DOHH2 (cell line): ENCODE results near the gene FGGY.

ENCODE experiments used
- CTCF ChIP-seq: fragments of 200-600 bp; sonication (generic); IDR thresholded peaks from one replicate; pipeline ENCODE4 v1.5.1; 2014; ENCODE audit warnings: antibody characterized with exemption, mild to moderate bottlenecking, low read depth, low read length; ENCODE audit not compliant: poor library complexity, severe bottlenecking
- EZH2phosphoT487 ChIP-seq: fragments of 200-600 bp; sonication (generic); IDR thresholded peaks from 2 replicates; pipeline ENCODE4 v1.6.1; 2017; ENCODE audit warnings: borderline replicate concordance, mild to moderate bottlenecking, antibody characterized with exemption, low read length, moderate library complexity, mixed read lengths

- no peak for TF ChIP-seq CTCF
- no peak for TF ChIP-seq EZH2phosphoT487
Observed at GRCh38 chr1:59522925-59523505, 226.1 kb downstream of the FGGY start.
